DOHH2 (cell line): ENCODE results near the gene CCR9.

Experiments used
- H3F3A ChIP-seq: fragments of 200-600 bp; sonication (generic), shearing (Covaris generic); 2 replicates; pipeline ENCODE4 v1.6.0; 2016; ENCODE audit warnings: antibody characterized with exemption, mild to moderate bottlenecking; ENCODE audit not compliant: control insufficient read depth, insufficient read depth
- H3K27ac ChIP-seq: fragments of 200-600 bp; sonication (generic); 2 replicates; pipeline ENCODE4 v1.5.1; 2014; ENCODE audit warnings: low read depth, mild to moderate bottlenecking, low read length, moderate library complexity
- H3K27me3 ChIP-seq: fragments of 200-600 bp; sonication (generic); 2 replicates; pipeline ENCODE4 v1.6.1; 2014; ENCODE audit warnings: mild to moderate bottlenecking, low read length, mixed read lengths; ENCODE audit not compliant: control insufficient read depth
- H3K36me3 ChIP-seq: fragments of 200-600 bp; sonication (generic); 2 replicates; pipeline ENCODE4 v1.6.1; 2014; ENCODE audit warnings: mild to moderate bottlenecking, low read length, moderate library complexity, mixed read lengths; ENCODE audit not compliant: control insufficient read depth
- H3K4me1 ChIP-seq: fragments of 200-600 bp; sonication (generic); 2 replicates; pipeline ENCODE4 v1.6.1; 2014; ENCODE audit warnings: mild to moderate bottlenecking, low read length, mixed read lengths; ENCODE audit not compliant: control insufficient read depth
- H3K4me2 ChIP-seq: fragments of 200-600 bp; sonication (generic); 2 replicates; pipeline ENCODE4 v1.6.0; 2014; ENCODE audit warnings: mild to moderate bottlenecking, low read length, moderate library complexity
- H3K4me3 ChIP-seq: fragments of 200-600 bp; sonication (generic); 2 replicates; pipeline ENCODE4 v1.5.1; 2014; ENCODE audit warnings: mild to moderate bottlenecking, low read length, mixed read lengths
- H3K79me2 ChIP-seq: fragments of 200-600 bp; sonication (generic); 2 replicates; pipeline ENCODE4 v1.6.1; 2014; ENCODE audit warnings: mild to moderate bottlenecking, low read length, mixed read lengths; ENCODE audit not compliant: control insufficient read depth
- H3K9me2 ChIP-seq: fragments of 200-600 bp; sonication (generic); replicated peaks from 2 replicates; pipeline ENCODE4 v1.6.1; 2014; ENCODE audit warnings: mild to moderate bottlenecking, low read length, mixed read lengths; ENCODE audit not compliant: control insufficient read depth
- H3K9me3 ChIP-seq: fragments of 200-600 bp; sonication (generic); 2 replicates; pipeline ENCODE4 v1.6.1; 2014; ENCODE audit warnings: antibody characterized with exemption, low read length, mixed read lengths; ENCODE audit not compliant: control insufficient read depth, insufficient read depth
- H4K20me1 ChIP-seq: fragments of 200-600 bp; sonication (generic); 2 replicates; pipeline ENCODE4 v1.6.0; 2014; ENCODE audit warnings: low read depth, mild to moderate bottlenecking, antibody characterized with exemption, low read length, moderate library complexity; ENCODE audit not compliant: control insufficient read depth, insufficient read depth
- CTCF ChIP-seq: fragments of 200-600 bp; sonication (generic); IDR thresholded peaks from one replicate; pipeline ENCODE4 v1.5.1; 2014; ENCODE audit warnings: antibody characterized with exemption, mild to moderate bottlenecking, low read depth, low read length; ENCODE audit not compliant: poor library complexity, severe bottlenecking
- EZH2phosphoT487 ChIP-seq: fragments of 200-600 bp; sonication (generic); IDR thresholded peaks from 2 replicates; pipeline ENCODE4 v1.6.1; 2017; ENCODE audit warnings: borderline replicate concordance, mild to moderate bottlenecking, antibody characterized with exemption, low read length, moderate library complexity, mixed read lengths

CCR9 gene

DNA sequence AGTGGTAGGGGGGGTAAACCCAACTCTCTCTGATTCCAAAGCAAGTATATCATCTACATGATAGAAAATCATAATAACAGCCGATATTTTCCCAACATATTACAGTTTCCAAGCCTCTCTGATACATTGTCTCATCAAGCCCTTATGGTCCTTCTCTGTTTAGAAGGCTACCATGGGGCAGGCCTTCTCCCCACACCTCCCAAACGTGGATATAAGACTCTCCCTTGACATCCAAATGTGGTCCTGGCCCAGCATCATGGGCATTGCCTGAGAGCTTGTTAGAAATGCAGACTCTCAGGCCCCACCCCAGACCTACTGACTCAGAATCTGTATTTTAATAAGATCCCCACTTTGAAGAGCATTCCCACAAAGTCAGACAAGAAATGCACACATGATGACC is 17.7 kb upstream of the CCR9 start:
- Histone ChIP-seq H3K79me2 (no peaks in the 10 kb centered on the region), H3K4me1 (no peaks in the 10 kb centered on the region), H3K27me3 (peaks cover 20% of the 10 kb centered on the region), H3K4me2 (no peak overlapping the region), H3K36me3 (no peaks in the 10 kb centered on the region), H4K20me1 (no peaks in the 10 kb centered on the region), H3K4me3 (no peak overlapping the region), H3K9me3 (no peaks in the 10 kb centered on the region), H3K9me2 (no peaks in the 10 kb centered on the region), H3F3A (no peaks in the 10 kb centered on the region), H3K27ac (no peak overlapping the region)
- TF ChIP-seq CTCF, result no peak
- no peak for TF ChIP-seq EZH2phosphoT487

- H3K4me1 ChIP-seq, result no peaks in the 10 kb centered on the region
- H3K9me2 ChIP-seq, result no peaks in the 10 kb centered on the region
- no peaks in the 10 kb centered on the region for H3K79me2 ChIP-seq
- H3K27me3 ChIP-seq, result peaks cover 23% of the 10 kb centered on the region
- no peaks in the 10 kb centered on the region for H3F3A ChIP-seq
- H3K4me3 ChIP-seq, result no peak overlapping the region
- no peaks in the 10 kb centered on the region for H3K36me3 ChIP-seq
- TF ChIP-seq CTCF (no peak), EZH2phosphoT487 (no peak)
- H3K9me3 ChIP-seq, result no peaks in the 10 kb centered on the region
- H3K27ac ChIP-seq, result no peak overlapping the region
- H4K20me1 ChIP-seq, result no peaks in the 10 kb centered on the region
- no peak overlapping the region for H3K4me2 ChIP-seq
Measured at GRCh38 chr3:45869638-45870037, 16.7 kb upstream of the CCR9 start.

GRCh38 chr3:45870099-45870498 is 16.2 kb upstream of the CCR9 start:
- Histone ChIP-seq H3K36me3 (no peaks in the 10 kb centered on the region), H3K27me3 (peaks cover 21% of the 10 kb centered on the region), H3K4me1 (no peaks in the 10 kb centered on the region), H3K4me3 (no peak overlapping the region), H3K9me2 (no peaks in the 10 kb centered on the region), H3K79me2 (no peaks in the 10 kb centered on the region), H4K20me1 (no peaks in the 10 kb centered on the region), H3K27ac (no peak overlapping the region), H3K4me2 (no peak overlapping the region), H3F3A (no peaks in the 10 kb centered on the region), H3K9me3 (no peaks in the 10 kb centered on the region)
- no peak for TF ChIP-seq CTCF
- no peak for TF ChIP-seq EZH2phosphoT487

- Histone ChIP-seq H3K4me2 (no peak overlapping the region), H3K4me3 (no peak overlapping the region), H3F3A (no peaks in the 10 kb centered on the region), H3K27me3 (peaks cover 12% of the 10 kb centered on the region), H3K36me3 (no peaks in the 10 kb centered on the region), H3K27ac (no peak overlapping the region), H4K20me1 (no peaks in the 10 kb centered on the region), H3K79me2 (no peaks in the 10 kb centered on the region), H3K9me3 (no peaks in the 10 kb centered on the region), H3K9me2 (no peaks in the 10 kb centered on the region), H3K4me1 (no peaks in the 10 kb centered on the region)
- TF ChIP-seq CTCF (no peak), EZH2phosphoT487 (no peak)
Measured at GRCh38 chr3:45871780-45872179, 14.6 kb upstream of the CCR9 start.
